ENCODE data around the gene EPN1. TPM values are rescaled to one million over a fixed set of nuclear protein-coding genes. Genes with fewer than 3 reads are reported as not detected.

The EPN1 gene
- total and polyA plus RNA-seq, 2 of the 8 experiments (the other 6 are each of a cell fraction or from before 2014, with no cell fraction given), result 49.6 to 200 TPM

GRCh38 chr19:55750715-55751114 lies 75.7 kb downstream of the EPN1 start (continued):
- TF ChIP-seq RXRA (IDR thresholded peaks at IDR 0.05; ENCODE audit: insufficient read depth, low read depth, low read length) (no peak), SIRT6 (IDR thresholded peaks at IDR 0.05; ENCODE audit: low read length) (no peak), SP4 (IDR thresholded peaks at IDR 0.05; ENCODE audit: low read length) (no peak), CHD2 (IDR thresholded peaks at IDR 0.05; ENCODE audit: low read length) (no peak)
- TF ChIP-seq, protein P1, sequence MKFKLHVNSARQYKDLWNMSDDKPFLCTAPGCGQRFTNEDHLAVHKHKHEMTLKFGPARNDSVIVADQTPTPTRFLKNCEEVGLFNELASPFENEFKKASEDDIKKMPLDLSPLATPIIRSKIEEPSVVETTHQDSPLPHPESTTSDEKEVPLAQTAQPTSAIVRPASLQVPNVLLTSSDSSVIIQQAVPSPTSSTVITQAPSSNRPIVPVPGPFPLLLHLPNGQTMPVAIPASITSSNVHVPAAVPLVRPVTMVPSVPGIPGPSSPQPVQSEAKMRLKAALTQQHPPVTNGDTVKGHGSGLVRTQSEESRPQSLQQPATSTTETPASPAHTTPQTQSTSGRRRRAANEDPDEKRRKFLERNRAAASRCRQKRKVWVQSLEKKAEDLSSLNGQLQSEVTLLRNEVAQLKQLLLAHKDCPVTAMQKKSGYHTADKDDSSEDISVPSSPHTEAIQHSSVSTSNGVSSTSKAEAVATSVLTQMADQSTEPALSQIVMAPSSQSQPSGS (IDR thresholded peaks at IDR 0.05; ENCODE audit: low read length), result no peak

Measured in H1 (cell line).